VCaP (cell line): ENCODE results near the gene CFAP74.

Experiments
- H3K27ac ChIP-seq: fragments of 450-650 bp; 2 replicates; pipeline ENCODE4 v1.5.1; 2017
- TF ChIP-seq, protein P1 (sequence below): fragments of 450-650 bp; conservative IDR thresholded peaks from 2 replicates; pipeline ENCODE4 v1.5.1; 2017; ENCODE audit warnings: mild to moderate bottlenecking, moderate library complexity

CFAP74 gene

DNA sequence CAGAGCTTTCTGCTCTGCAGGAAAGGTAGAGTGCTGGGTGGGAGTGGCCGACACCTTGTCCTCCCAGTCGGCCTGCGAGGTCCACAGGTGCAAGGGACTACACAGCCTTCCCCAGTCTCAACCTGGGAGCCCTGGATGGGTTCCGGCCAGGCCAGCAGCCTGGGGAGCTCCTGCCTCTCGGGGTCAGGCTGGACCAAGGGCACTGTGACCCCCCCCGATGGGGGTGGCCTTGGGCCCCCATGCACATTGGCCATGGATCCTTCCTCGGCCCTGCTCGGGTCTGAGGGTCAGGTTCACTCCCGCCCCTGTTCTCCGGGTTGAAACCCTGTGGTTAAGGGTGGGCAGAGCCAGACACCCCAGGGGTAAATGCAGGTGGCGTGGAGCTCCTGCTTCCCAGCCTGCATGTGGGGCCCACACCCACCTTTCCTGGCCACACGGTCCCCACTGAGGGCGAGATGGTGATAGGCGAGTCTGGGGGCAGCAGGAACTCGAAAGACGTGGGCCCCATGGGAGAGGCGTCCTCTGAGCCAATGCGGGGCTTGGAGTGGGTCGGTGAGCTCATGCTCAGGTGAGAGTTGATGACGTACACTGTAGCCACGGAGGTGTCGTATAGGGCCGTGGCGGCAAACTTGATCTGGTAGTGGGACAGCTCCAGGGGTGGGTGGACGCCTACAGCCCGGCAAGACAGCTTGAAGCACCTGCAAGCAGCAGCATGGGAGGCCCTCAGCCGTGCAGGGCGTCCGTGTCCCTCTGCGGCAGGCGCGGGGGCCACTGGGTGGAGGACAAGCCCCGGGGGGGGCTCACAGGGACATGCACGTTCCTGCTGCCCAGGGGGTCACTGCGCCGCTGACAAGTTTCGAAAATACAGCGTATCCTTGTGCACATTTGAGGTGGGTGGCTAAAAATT lies 73.7 kb downstream of the CFAP74 start:
- H3K27ac ChIP-seq, result no peak overlapping the region
- TF ChIP-seq, protein P1, sequence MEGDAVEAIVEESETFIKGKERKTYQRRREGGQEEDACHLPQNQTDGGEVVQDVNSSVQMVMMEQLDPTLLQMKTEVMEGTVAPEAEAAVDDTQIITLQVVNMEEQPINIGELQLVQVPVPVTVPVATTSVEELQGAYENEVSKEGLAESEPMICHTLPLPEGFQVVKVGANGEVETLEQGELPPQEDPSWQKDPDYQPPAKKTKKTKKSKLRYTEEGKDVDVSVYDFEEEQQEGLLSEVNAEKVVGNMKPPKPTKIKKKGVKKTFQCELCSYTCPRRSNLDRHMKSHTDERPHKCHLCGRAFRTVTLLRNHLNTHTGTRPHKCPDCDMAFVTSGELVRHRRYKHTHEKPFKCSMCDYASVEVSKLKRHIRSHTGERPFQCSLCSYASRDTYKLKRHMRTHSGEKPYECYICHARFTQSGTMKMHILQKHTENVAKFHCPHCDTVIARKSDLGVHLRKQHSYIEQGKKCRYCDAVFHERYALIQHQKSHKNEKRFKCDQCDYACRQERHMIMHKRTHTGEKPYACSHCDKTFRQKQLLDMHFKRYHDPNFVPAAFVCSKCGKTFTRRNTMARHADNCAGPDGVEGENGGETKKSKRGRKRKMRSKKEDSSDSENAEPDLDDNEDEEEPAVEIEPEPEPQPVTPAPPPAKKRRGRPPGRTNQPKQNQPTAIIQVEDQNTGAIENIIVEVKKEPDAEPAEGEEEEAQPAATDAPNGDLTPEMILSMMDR, result no peak

DNA sequence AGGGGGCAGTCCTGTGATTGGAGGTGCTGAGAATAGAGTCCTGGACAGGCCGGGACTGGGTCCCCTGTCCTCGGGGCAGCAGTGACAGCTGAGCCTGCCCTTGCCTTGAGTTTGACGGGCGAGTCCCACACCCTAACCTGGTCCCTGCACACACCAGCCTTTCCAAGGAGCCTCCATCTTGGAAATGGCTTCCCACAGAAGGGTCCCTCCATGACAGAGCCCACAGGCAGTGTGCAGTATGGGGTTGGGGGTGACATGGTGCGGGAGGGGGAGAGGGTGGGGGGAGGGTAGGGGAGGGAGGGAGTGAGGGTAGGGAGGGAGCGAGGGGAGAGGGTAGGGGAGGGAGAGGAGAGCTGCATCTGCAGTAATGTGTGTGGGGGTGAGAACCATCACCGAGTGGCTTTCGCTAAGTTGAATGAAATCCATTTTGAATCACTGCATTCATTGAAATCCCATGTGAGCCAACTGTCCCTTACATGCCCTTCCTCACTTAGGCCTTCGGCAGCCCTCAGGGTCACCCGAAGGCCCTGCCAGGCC lies 74.4 kb downstream of the CFAP74 start:
- no peak overlapping the region for H3K27ac ChIP-seq
- TF ChIP-seq, protein P1, result no peak

DNA sequence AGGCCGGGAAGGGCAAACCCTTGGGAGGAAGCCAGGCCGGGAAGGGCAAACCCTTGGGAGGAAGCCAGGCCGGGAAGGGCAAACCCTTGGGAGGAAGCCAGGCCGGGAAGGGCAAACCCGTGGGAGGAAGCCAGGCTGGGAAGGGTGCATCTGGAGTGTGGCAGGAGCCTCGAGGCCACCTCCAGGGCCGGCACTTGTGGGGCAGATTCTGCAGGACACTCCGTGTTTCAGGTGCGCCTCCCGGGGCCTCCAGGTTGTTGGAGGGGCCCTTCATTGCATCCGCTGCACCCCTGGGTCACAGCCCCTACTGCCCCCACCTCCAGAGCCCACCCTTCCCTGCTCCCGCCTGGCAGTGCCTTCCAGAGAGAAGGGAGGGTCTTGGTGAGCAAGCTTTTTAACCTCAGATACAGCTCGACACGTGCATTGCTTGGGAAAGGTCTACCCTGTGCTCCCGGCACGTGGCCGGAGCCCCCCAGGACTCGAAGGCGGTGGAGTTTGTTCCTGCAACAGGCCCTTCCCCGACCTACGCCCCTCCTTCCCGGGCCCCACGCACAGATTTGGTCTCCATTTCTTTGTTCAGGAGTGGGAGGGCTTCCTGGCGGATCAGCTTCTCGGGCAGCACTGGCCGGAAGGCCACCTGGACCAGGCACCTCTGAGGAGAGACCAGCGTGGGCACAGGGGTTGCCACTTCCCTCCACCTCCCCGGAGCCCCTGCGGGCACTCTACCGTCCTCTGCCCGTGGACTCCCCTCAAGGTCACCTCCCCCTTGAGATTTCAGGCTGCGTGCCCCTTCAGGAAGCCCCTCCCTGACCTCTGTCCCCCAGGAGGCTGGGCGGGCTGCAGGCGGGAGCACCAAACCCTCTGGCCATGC lies 75.1 kb downstream of the CFAP74 start:
- TF ChIP-seq, protein P1, result no peak
- H3K27ac ChIP-seq, result no peak overlapping the region

DNA sequence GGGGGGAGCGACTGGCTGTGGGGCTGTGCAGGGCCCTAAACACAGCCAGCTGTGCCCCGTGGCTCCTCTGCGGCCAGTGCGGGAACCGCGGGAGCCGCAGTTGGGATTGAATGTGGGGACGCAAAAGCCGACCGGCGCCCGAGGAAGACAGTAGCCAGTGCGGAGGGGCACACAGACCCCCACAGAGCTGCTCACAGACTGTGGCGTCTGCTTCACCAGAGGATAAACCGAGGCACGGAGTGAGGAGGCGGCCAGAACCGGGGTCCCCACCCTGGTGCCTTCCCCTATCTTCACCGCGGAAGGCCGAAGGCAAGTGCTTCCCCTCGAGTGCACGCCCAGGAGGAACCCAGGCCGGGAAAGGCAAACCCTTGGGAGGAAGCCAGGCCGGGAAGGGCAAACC lies 75.8 kb downstream of the CFAP74 start:
- TF ChIP-seq, protein P1, result no peak
- H3K27ac ChIP-seq, result no peak overlapping the region

DNA sequence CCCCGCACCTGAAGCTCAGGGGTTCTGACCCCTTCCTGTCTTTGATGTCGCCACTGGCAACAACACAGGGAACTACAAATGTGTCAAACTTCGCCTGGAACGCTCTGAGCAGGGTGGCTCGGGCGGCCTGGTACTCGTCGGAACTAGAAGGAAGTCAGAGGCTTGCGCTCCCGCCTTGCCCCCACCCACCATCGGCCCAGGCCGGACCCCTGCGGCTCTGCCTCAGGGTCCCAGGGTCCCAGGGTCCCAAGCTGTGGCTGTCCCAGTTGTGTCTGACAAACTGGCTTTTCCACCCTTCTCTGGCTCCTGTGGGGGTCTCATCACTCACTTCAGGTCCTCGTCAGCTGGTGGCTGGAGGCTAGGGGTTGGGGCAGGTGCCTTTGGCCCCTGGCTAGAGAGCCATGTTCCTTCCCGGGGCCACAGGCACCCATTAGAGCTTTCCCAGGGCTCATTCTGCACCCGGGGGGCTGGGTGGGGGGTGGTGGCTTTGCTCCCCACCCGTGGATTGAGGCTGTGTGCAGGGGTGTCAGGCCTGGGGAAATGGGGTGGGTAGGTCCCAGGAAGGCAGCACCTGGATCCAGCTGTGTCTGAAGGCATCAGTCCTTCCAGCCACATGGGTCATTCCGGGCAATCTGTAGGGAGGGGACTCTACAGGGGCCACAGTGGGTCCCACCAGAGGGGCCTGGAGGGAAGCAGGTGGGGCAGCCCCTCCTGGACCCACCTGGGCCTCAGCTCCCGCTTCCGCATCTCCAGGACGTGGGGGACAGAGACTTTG lies 76.5 kb downstream of the CFAP74 start:
- H3K27ac ChIP-seq, result no peak overlapping the region
- TF ChIP-seq, protein P1, result no peak

DNA sequence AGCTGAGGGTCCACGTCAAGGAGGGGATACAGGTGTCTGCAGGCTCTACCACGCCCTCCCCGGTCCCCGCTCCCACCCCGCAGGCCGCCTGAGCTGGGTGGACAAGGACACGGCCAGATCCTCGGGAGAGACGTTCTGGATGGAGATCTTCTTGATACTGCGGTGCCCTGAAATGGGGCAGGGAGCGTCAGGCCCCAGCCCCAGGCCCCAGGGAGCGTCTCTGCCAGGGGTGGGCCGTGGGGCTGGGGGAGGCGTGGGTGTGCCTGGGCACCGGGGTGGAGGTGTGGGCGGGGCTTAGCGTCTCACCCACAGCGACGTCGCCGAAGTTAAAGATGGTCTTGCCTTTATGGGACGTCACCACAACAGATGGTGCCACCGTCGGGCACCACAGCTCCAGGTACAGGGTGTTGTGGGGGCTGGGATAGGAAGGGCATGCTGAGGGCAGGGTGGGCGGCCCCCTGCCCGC lies 77.2 kb downstream of the CFAP74 start:
- no peak overlapping the region for H3K27ac ChIP-seq
- TF ChIP-seq, protein P1, result no peak
